Erythroblast (primary cell): ENCODE data around the gene OSBPL5.

Source experiments
- DNase-seq, 2 experiments: peaks; one replicate each; lab custom pipeline; 2025; lab: John Stamatoyannopoulos, UW
- GATA1 ChIP-seq: IDR thresholded peaks from 2 replicates; pipeline ENCODE4 v1.6.1; 2011; ENCODE audit warnings: low read depth, mild to moderate bottlenecking, control low read depth, low read length, moderate library complexity
- POLR2A ChIP-seq: IDR thresholded peaks from 2 replicates; pipeline ENCODE4 v1.6.1; 2011; ENCODE audit warnings: mild to moderate bottlenecking, low read length

OSBPL5 gene

GRCh38 chr11:3130269-3131071, 34.6 kb downstream of the OSBPL5 start:
- no peak for TF ChIP-seq POLR2A

GRCh38 chr11:3129591-3130268, 35.4 kb downstream of the OSBPL5 start:
- TF ChIP-seq POLR2A (no peak), GATA1 (no peak)
- no peak for DNase-seq

More at GRCh38 chr11:3130269-3131071, 34.6 kb downstream of the OSBPL5 start:
- DNase-seq = no peak

GRCh38 chr11:3129181-3129590, 35.9 kb downstream of the OSBPL5 start:
- TF ChIP-seq GATA1 (no peak), POLR2A (no peak)
- no peak for DNase-seq

- DNase-seq = no peak
- TF ChIP-seq POLR2A (no peak), GATA1 (no peak)
Observed at GRCh38 chr11:3128356-3129180, 36.5 kb downstream of the OSBPL5 start.

- DNase-seq = no peak
- no peak for TF ChIP-seq POLR2A
- no peak for TF ChIP-seq GATA1
Observed at GRCh38 chr11:3127706-3128355, 37.3 kb downstream of the OSBPL5 start.

- no peak for TF ChIP-seq POLR2A
- TF ChIP-seq GATA1 = no peak
- no peak for DNase-seq
Observed at GRCh38 chr11:3126901-3127691, 38.0 kb downstream of the OSBPL5 start.

GRCh38 chr11:3126207-3126865, 38.8 kb downstream of the OSBPL5 start:
- TF ChIP-seq GATA1 (no peak), POLR2A (no peak)
- no peak for DNase-seq

GRCh38 chr11:3124821-3125220, 40.3 kb downstream of the OSBPL5 start:
- no peak for DNase-seq
- TF ChIP-seq POLR2A (no peak), GATA1 (no peak)

- DNase-seq = peak; percentile 84 to 89
- no peak for TF ChIP-seq GATA1
- no peak for TF ChIP-seq POLR2A
Observed at GRCh38 chr11:3123761-3124733, 41.1 kb downstream of the OSBPL5 start.

- no peak for TF ChIP-seq POLR2A
- TF ChIP-seq GATA1 = no peak
- DNase-seq = peak in 1 of 2 experiments; percentile 39
Observed at GRCh38 chr11:3123305-3123704, 41.8 kb downstream of the OSBPL5 start.

- DNase-seq = no peak
- no peak for TF ChIP-seq POLR2A
- TF ChIP-seq GATA1 = no peak
Observed at GRCh38 chr11:3122775-3123201, 42.3 kb downstream of the OSBPL5 start.
